ENCODE measurements around the gene PCDHGC4. TPM values are rescaled to one million over a fixed set of nuclear protein-coding genes. Genes with fewer than 3 reads are reported as not detected.

PCDHGC4 gene
- total RNA-seq, 6 donors from 2014 or later: 0.69 to 24.7 (median 1.8) TPM

- Histone ChIP-seq H3K36me3 (peaks cover 0 to 20% (median under 1%) of the 10 kb centered on the region in 4 donors), H3K4me1 (peaks cover 18 to 28% (median 22%) of the 10 kb centered on the region in 4 donors), H3K9me3 (no peaks in the 10 kb centered on the region), H3K27me3 (peaks cover 0 to 13% (median 3%) of the 10 kb centered on the region in 4 donors), H3K4me3 (no peak overlapping the region), H3K27ac (peak overlapping the region in 1 of 4 donors; percentile 71)
- ATAC-seq (ENCODE audit: low FRiP score in 2 of 2) (no peak), DNase-seq (no peak)
- TF ChIP-seq CTCF (IDR thresholded peaks at IDR 0.05): no peak
- no peak for TF ChIP-seq EP300 (IDR thresholded peaks at IDR 0.05)
- no peak for TF ChIP-seq POLR2A (IDR thresholded peaks at IDR 0.05)
- TF ChIP-seq POLR2AphosphoS5 (IDR thresholded peaks at IDR 0.05): no peak
- WGBS, 2 donors: 80 to 81% methylated on average over 4 of the region's 4 CpGs
Observed at GRCh38 chr5:141496038-141496437, 11.2 kb downstream of the PCDHGC4 start.

- Histone ChIP-seq H3K27ac (no peak overlapping the region), H3K36me3 (peaks cover 0 to 34% (median 0%) of the 10 kb centered on the region in 4 donors), H3K27me3 (no peaks in the 10 kb centered on the region), H3K4me3 (no peak overlapping the region), H3K9me3 (no peaks in the 10 kb centered on the region), H3K4me1 (peaks cover 0 to 1% (median under 1%) of the 10 kb centered on the region in 4 donors)
- WGBS, 2 donors: 77 to 91% methylated on average over 7 of the region's 7 CpGs
- no peak for ATAC-seq (ENCODE audit: low FRiP score in 2 of 2)
- no peak for TF ChIP-seq CTCF (IDR thresholded peaks at IDR 0.05)
- DNase-seq: no peak
Observed at GRCh38 chr5:141501761-141502160, 16.9 kb downstream of the PCDHGC4 start.

GRCh38 chr5:141503681-141504080 lies 18.9 kb downstream of the PCDHGC4 start:
- TF ChIP-seq POLR2AphosphoS5 (IDR thresholded peaks at IDR 0.05): no peak
- no peak for TF ChIP-seq POLR2A (IDR thresholded peaks at IDR 0.05)
- TF ChIP-seq CTCF (IDR thresholded peaks at IDR 0.05): no peak
- no peak for TF ChIP-seq EP300 (IDR thresholded peaks at IDR 0.05)

GRCh38 chr5:141504216-141504615 lies 19.4 kb downstream of the PCDHGC4 start:
- ATAC-seq (ENCODE audit: low FRiP score in 2 of 2) (no peak), DNase-seq (no peak)
- Histone ChIP-seq H3K27ac (no peak overlapping the region), H3K36me3 (peaks cover 0 to 34% (median 0%) of the 10 kb centered on the region in 4 donors), H3K9me3 (no peaks in the 10 kb centered on the region), H3K27me3 (no peaks in the 10 kb centered on the region), H3K4me1 (peaks cover 9 to 19% (median 13%) of the 10 kb centered on the region in 4 donors), H3K4me3 (no peak overlapping the region)
- no peak for TF ChIP-seq POLR2AphosphoS5 (IDR thresholded peaks at IDR 0.05)
- TF ChIP-seq POLR2A (IDR thresholded peaks at IDR 0.05): no peak
- no peak for TF ChIP-seq CTCF (IDR thresholded peaks at IDR 0.05)
- TF ChIP-seq EP300 (IDR thresholded peaks at IDR 0.05): no peak
- WGBS, 2 donors: 96 to 97% methylated on average over 4 of the region's 4 CpGs

More at GRCh38 chr5:141503681-141504080, 18.9 kb downstream of the PCDHGC4 start:
- Histone ChIP-seq H3K36me3 (peaks cover 0 to 34% (median 0%) of the 10 kb centered on the region in 4 donors), H3K4me1 (peaks cover 7 to 15% (median 9%) of the 10 kb centered on the region in 4 donors), H3K9me3 (no peaks in the 10 kb centered on the region), H3K27me3 (no peaks in the 10 kb centered on the region), H3K27ac (no peak overlapping the region), H3K4me3 (no peak overlapping the region)
- no peak for DNase-seq
- no peak for ATAC-seq (ENCODE audit: low FRiP score in 2 of 2)
- WGBS, 2 donors: 90 to 95% methylated on average over 2 of the region's 2 CpGs

All from upper lobe of left lung (tissue), 6 donors.